ENCODE results near the gene PARP6. TPM values are rescaled to one million over a fixed set of nuclear protein-coding genes. Genes with fewer than 3 reads are reported as not detected.

PARP6 gene
- total RNA-seq, 1 donor from 2014 or later: 13.0 TPM

GRCh38 chr15:72220687-72221086 is 51.7 kb downstream of the PARP6 start:
- Histone ChIP-seq H3K4me1 (ENCODE audit: control insufficient read depth in 3 of 3, insufficient read depth in 3 of 3, low read length in 3 of 3) (peaks cover 65 to 79% (median 79%) of the 10 kb centered on the region in 3 donors), H3K9ac (ENCODE audit: low read depth in 1 of 3, low read length in 3 of 3) (peak overlapping the region; percentile 1 to 57 (median 4)), H3K36me3 (ENCODE audit: control insufficient read depth in 3 of 3, insufficient read depth in 3 of 3, low read length in 3 of 3) (peaks cover 22 to 35% (median 32%) of the 10 kb centered on the region in 3 donors), H3K27ac (ENCODE audit: low read depth, low read length) (peak overlapping the region; percentile 64), H3K4me3 (ENCODE audit: low read length in 3 of 3) (peak overlapping the region in 1 of 3 donors; percentile 15), H3K27me3 (ENCODE audit: control insufficient read depth in 3 of 3, insufficient read depth in 3 of 3, low read length in 3 of 3) (no peaks in the 10 kb centered on the region), H3K9me3 (ENCODE audit: control insufficient read depth in 3 of 3, low read length in 3 of 3) (no peaks in the 10 kb centered on the region)

GRCh38 chr15:72217216-72217615 is 55.1 kb downstream of the PARP6 start:
- Histone ChIP-seq H3K9ac (ENCODE audit: low read depth in 1 of 3, low read length in 3 of 3) (no peak overlapping the region), H3K36me3 (ENCODE audit: control insufficient read depth in 3 of 3, insufficient read depth in 3 of 3, low read length in 3 of 3) (peaks cover 32 to 53% (median 47%) of the 10 kb centered on the region in 3 donors), H3K4me1 (ENCODE audit: control insufficient read depth in 3 of 3, insufficient read depth in 3 of 3, low read length in 3 of 3) (peaks cover 40 to 62% (median 58%) of the 10 kb centered on the region in 3 donors), H3K4me3 (ENCODE audit: low read length in 3 of 3) (no peak overlapping the region), H3K27me3 (ENCODE audit: control insufficient read depth in 3 of 3, insufficient read depth in 3 of 3, low read length in 3 of 3) (no peaks in the 10 kb centered on the region), H3K9me3 (ENCODE audit: control insufficient read depth in 3 of 3, low read length in 3 of 3) (no peaks in the 10 kb centered on the region), H3K27ac (ENCODE audit: low read depth, low read length) (peak overlapping the region; percentile 55)

- Histone ChIP-seq H3K4me1 (ENCODE audit: control insufficient read depth in 3 of 3, insufficient read depth in 3 of 3, low read length in 3 of 3) (peaks cover 37 to 54% (median 50%) of the 10 kb centered on the region in 3 donors), H3K27ac (ENCODE audit: low read depth, low read length) (peak overlapping the region; percentile 55), H3K4me3 (ENCODE audit: low read length in 3 of 3) (no peak overlapping the region), H3K36me3 (ENCODE audit: control insufficient read depth in 3 of 3, insufficient read depth in 3 of 3, low read length in 3 of 3) (peaks cover 43 to 61% (median 55%) of the 10 kb centered on the region in 3 donors), H3K9ac (ENCODE audit: low read depth in 1 of 3, low read length in 3 of 3) (no peak overlapping the region), H3K27me3 (ENCODE audit: control insufficient read depth in 3 of 3, insufficient read depth in 3 of 3, low read length in 3 of 3) (no peaks in the 10 kb centered on the region), H3K9me3 (ENCODE audit: control insufficient read depth in 3 of 3, low read length in 3 of 3) (no peaks in the 10 kb centered on the region)
Observed at GRCh38 chr15:72216079-72216478, 56.3 kb downstream of the PARP6 start.

- Histone ChIP-seq H3K4me1 (ENCODE audit: control insufficient read depth in 3 of 3, insufficient read depth in 3 of 3, low read length in 3 of 3) (peaks cover 28 to 51% (median 37%) of the 10 kb centered on the region in 3 donors), H3K36me3 (ENCODE audit: control insufficient read depth in 3 of 3, insufficient read depth in 3 of 3, low read length in 3 of 3) (peaks cover 84 to 88% (median 85%) of the 10 kb centered on the region in 3 donors), H3K4me3 (ENCODE audit: low read length in 3 of 3) (no peak overlapping the region), H3K9me3 (ENCODE audit: control insufficient read depth in 3 of 3, low read length in 3 of 3) (no peaks in the 10 kb centered on the region), H3K27ac (ENCODE audit: low read depth, low read length) (no peak overlapping the region), H3K27me3 (ENCODE audit: control insufficient read depth in 3 of 3, insufficient read depth in 3 of 3, low read length in 3 of 3) (no peaks in the 10 kb centered on the region), H3K9ac (ENCODE audit: low read depth in 1 of 3, low read length in 3 of 3) (no peak overlapping the region)
Observed at GRCh38 chr15:72207558-72208085, 64.7 kb downstream of the PARP6 start.

GRCh38 chr15:72206677-72207000 is 65.7 kb downstream of the PARP6 start:
- Histone ChIP-seq H3K4me1 (ENCODE audit: control insufficient read depth in 3 of 3, insufficient read depth in 3 of 3, low read length in 3 of 3) (peaks cover 38 to 61% (median 46%) of the 10 kb centered on the region in 3 donors), H3K27ac (ENCODE audit: low read depth, low read length) (no peak overlapping the region), H3K4me3 (ENCODE audit: low read length in 3 of 3) (no peak overlapping the region), H3K27me3 (ENCODE audit: control insufficient read depth in 3 of 3, insufficient read depth in 3 of 3, low read length in 3 of 3) (no peaks in the 10 kb centered on the region), H3K36me3 (ENCODE audit: control insufficient read depth in 3 of 3, insufficient read depth in 3 of 3, low read length in 3 of 3) (peaks cover 84 to 94% (median 88%) of the 10 kb centered on the region in 3 donors), H3K9ac (ENCODE audit: low read depth in 1 of 3, low read length in 3 of 3) (peak overlapping the region in 1 of 3 donors; percentile 65), H3K9me3 (ENCODE audit: control insufficient read depth in 3 of 3, low read length in 3 of 3) (no peaks in the 10 kb centered on the region)

- Histone ChIP-seq H3K27ac (ENCODE audit: low read depth, low read length) (peak overlapping the region; percentile 10), H3K27me3 (ENCODE audit: control insufficient read depth in 3 of 3, insufficient read depth in 3 of 3, low read length in 3 of 3) (no peaks in the 10 kb centered on the region), H3K36me3 (ENCODE audit: control insufficient read depth in 3 of 3, insufficient read depth in 3 of 3, low read length in 3 of 3) (peaks cover 83 to 91% (median 84%) of the 10 kb centered on the region in 3 donors)
Observed at GRCh38 chr15:72205896-72206676, 66.3 kb downstream of the PARP6 start.

GRCh38 chr15:72205273-72205672 is 67.1 kb downstream of the PARP6 start:
- Histone ChIP-seq H3K9me3 (ENCODE audit: control insufficient read depth in 3 of 3, low read length in 3 of 3) (no peaks in the 10 kb centered on the region), H3K4me1 (ENCODE audit: control insufficient read depth in 3 of 3, insufficient read depth in 3 of 3, low read length in 3 of 3) (peaks cover 51 to 74% (median 60%) of the 10 kb centered on the region in 3 donors), H3K4me3 (ENCODE audit: low read length in 3 of 3) (no peak overlapping the region), H3K9ac (ENCODE audit: low read depth in 1 of 3, low read length in 3 of 3) (no peak overlapping the region), H3K27me3 (ENCODE audit: control insufficient read depth in 3 of 3, insufficient read depth in 3 of 3, low read length in 3 of 3) (no peaks in the 10 kb centered on the region), H3K36me3 (ENCODE audit: control insufficient read depth in 3 of 3, insufficient read depth in 3 of 3, low read length in 3 of 3) (peaks cover 82 to 89% (median 89%) of the 10 kb centered on the region in 3 donors), H3K27ac (ENCODE audit: low read depth, low read length) (no peak overlapping the region)

More at GRCh38 chr15:72205896-72206676, 66.3 kb downstream of the PARP6 start:
- Histone ChIP-seq H3K4me3 (ENCODE audit: low read length in 3 of 3) (no peak overlapping the region), H3K4me1 (ENCODE audit: control insufficient read depth in 3 of 3, insufficient read depth in 3 of 3, low read length in 3 of 3) (peaks cover 43 to 66% (median 52%) of the 10 kb centered on the region in 3 donors), H3K9ac (ENCODE audit: low read depth in 1 of 3, low read length in 3 of 3) (peak overlapping the region in 2 of 3 donors; percentile 30 to 65), H3K9me3 (ENCODE audit: control insufficient read depth in 3 of 3, low read length in 3 of 3) (no peaks in the 10 kb centered on the region)

GRCh38 chr15:72203507-72203837 is 68.9 kb downstream of the PARP6 start:
- Histone ChIP-seq H3K4me3 (ENCODE audit: low read length in 3 of 3) (no peak overlapping the region), H3K4me1 (ENCODE audit: control insufficient read depth in 3 of 3, insufficient read depth in 3 of 3, low read length in 3 of 3) (peaks cover 63 to 89% (median 66%) of the 10 kb centered on the region in 3 donors), H3K27ac (ENCODE audit: low read depth, low read length) (peak overlapping the region; percentile 87), H3K27me3 (ENCODE audit: control insufficient read depth in 3 of 3, insufficient read depth in 3 of 3, low read length in 3 of 3) (no peaks in the 10 kb centered on the region), H3K9ac (ENCODE audit: low read depth in 1 of 3, low read length in 3 of 3) (peak overlapping the region in 2 of 3 donors; percentile 45 to 83), H3K9me3 (ENCODE audit: control insufficient read depth in 3 of 3, low read length in 3 of 3) (no peaks in the 10 kb centered on the region), H3K36me3 (ENCODE audit: control insufficient read depth in 3 of 3, insufficient read depth in 3 of 3, low read length in 3 of 3) (peaks cover 83 to 88% (median 84%) of the 10 kb centered on the region in 3 donors)

GRCh38 chr15:72202801-72203506 is 69.4 kb downstream of the PARP6 start:
- H3K9ac ChIP-seq (ENCODE audit: low read depth in 1 of 3, low read length in 3 of 3): peak overlapping the region in 2 of 3 donors; percentile 45 to 83
- H3K27me3 ChIP-seq (ENCODE audit: control insufficient read depth in 3 of 3, insufficient read depth in 3 of 3, low read length in 3 of 3): no peaks in the 10 kb centered on the region
- peaks cover 64 to 93% (median 67%) of the 10 kb centered on the region in 3 donors for H3K4me1 ChIP-seq (ENCODE audit: control insufficient read depth in 3 of 3, insufficient read depth in 3 of 3, low read length in 3 of 3)
- H3K27ac ChIP-seq (ENCODE audit: low read depth, low read length): peak overlapping the region; percentile 87
- H3K9me3 ChIP-seq (ENCODE audit: control insufficient read depth in 3 of 3, low read length in 3 of 3): no peaks in the 10 kb centered on the region
- H3K36me3 ChIP-seq (ENCODE audit: control insufficient read depth in 3 of 3, insufficient read depth in 3 of 3, low read length in 3 of 3): peaks cover 78 to 85% (median 79%) of the 10 kb centered on the region in 3 donors
- peak overlapping the region in 1 of 3 donors; percentile 24 for H3K4me3 ChIP-seq (ENCODE audit: low read length in 3 of 3)

All from skeletal muscle tissue (tissue), 4 donors.